Measurements from ENCODE around the gene GCFC2.

DNA sequence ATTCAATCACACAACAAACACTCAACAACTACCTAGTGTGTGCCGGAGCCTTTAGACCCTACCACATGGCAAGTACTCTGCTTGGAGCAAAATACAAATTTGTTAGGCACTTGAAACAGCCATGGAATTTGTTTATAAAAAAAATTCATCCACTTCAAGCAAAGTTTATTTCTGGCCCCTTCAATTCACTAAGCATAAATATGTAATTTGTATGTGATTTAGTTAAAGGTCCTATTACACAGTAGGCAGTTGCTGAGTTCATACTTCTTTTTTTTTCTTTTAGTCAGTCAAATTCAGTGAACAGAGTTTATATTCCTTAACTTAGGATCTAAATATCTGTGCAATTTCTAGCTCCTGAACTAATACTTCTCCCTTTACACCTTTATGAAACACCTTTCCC is 22.5 kb downstream of the GCFC2 start:
- TF ChIP-seq EZH2 (IDR thresholded peaks at IDR 0.05; ENCODE audit: insufficient read depth, low read length) (no peak), CTCF (IDR thresholded peaks at IDR 0.05; ENCODE audit: insufficient read depth, low read depth, low read length) (no peak)

All from astrocyte (in vitro differentiated cells and primary cell).